MCF 10A (cell line): ENCODE results near the gene KSR1. TPM values are rescaled to one million over a fixed set of nuclear protein-coding genes. Genes with fewer than 3 reads are reported as not detected.

Experiments
- BruUV-seq: library from RNA; stranded (reverse); fragments of 400-500 nt; replicated peaks from 2 replicates; lab custom pipeline; 2021; lab: Mats Ljungman, UMichigan
- CTCF ChIA-PET: fragments of 300-600 bp; sonication (Branson Sonifier 250); formaldehyde crosslinking; extraction: SDS; loops from one replicate; lab custom pipeline; 2021; ENCODE audit warnings: antibody characterized with exemption, inconsistent platforms; lab: Yijun Ruan, JAX
- POLR2A ChIA-PET: fragments of 300-600, 350-650 bp; sonication (Branson Sonifier 250); formaldehyde crosslinking; extraction: SDS; loops from one replicate; lab custom pipeline; 2020; ENCODE audit warnings: antibody characterized with exemption, inconsistent platforms; lab: Yijun Ruan, JAX
- DNase-seq: peaks from one replicate; pipeline ENCODE4 v3.0.0-alpha.2; 2018; ENCODE audit not compliant: unreplicated experiment
- H3K27ac Mint-ChIP-seq: one replicate; pipeline ENCODE4 v1.8.0; 2022; ENCODE audit warnings: mild to moderate bottlenecking, low read depth, mixed read lengths; ENCODE audit not compliant: unreplicated experiment
- H3K27me3 Mint-ChIP-seq: one replicate; pipeline ENCODE4 v1.8.0; 2022; ENCODE audit warnings: mixed read lengths; ENCODE audit not compliant: insufficient read depth, unreplicated experiment
- H3K36me3 Mint-ChIP-seq: one replicate; pipeline ENCODE4 v1.8.0; 2022; ENCODE audit warnings: mild to moderate bottlenecking, moderate library complexity, mixed read lengths; ENCODE audit not compliant: insufficient read depth, unreplicated experiment
- H3K4me1 Mint-ChIP-seq: one replicate; pipeline ENCODE4 v1.8.0; 2022; ENCODE audit warnings: mixed read lengths; ENCODE audit not compliant: insufficient read depth, unreplicated experiment
- H3K4me3 Mint-ChIP-seq: one replicate; pipeline ENCODE4 v1.8.0; 2022; ENCODE audit warnings: mild to moderate bottlenecking, moderate library complexity, mixed read lengths; ENCODE audit not compliant: unreplicated experiment
- H3K9me3 Mint-ChIP-seq: one replicate; pipeline ENCODE4 v1.8.0; 2022; ENCODE audit warnings: mixed read lengths; ENCODE audit not compliant: unreplicated experiment
- intact Hi-C: fragments of 100-400 bp; cut with micrococcal nuclease; formaldehyde crosslinking; loops from 2 replicates; pipeline ENCODE4 v1.14.1; 2022
- total RNA-seq: library from RNA; stranded (reverse); gene quantifications from 2 replicates; pipeline ENCODE4 v1.2.3, GENCODE V29; 2022
- TF ChIP-seq, protein P1 (sequence below): fragments of 200-600 bp; IDR thresholded peaks from one replicate; pipeline ENCODE4 v1.8.0; 2022; ENCODE audit warnings: antibody characterized with exemption, mild to moderate bottlenecking; ENCODE audit not compliant: unreplicated experiment

The KSR1 gene
- total RNA-seq, 1 experiment from 2014 or later: 7.2 TPM

DNA sequence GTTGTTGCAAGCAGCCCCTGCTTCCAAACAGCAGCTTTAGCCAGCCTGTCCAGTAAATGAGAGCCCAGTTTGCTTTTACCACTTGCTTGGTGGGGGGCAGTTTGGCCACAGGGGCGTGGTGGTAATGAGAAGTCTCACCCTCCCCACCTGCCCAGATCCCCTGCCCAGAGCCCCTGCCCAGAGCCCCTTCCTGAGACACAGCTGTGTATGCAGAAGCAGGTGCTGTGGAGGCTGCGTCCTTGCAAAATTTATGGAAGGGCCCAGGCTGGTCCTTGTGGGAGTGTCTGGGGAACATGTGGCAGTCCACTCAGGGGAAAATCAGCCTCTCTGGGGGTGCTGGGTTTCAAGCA lies 147.1 kb downstream of the KSR1 start:
- TF ChIP-seq, protein P1, sequence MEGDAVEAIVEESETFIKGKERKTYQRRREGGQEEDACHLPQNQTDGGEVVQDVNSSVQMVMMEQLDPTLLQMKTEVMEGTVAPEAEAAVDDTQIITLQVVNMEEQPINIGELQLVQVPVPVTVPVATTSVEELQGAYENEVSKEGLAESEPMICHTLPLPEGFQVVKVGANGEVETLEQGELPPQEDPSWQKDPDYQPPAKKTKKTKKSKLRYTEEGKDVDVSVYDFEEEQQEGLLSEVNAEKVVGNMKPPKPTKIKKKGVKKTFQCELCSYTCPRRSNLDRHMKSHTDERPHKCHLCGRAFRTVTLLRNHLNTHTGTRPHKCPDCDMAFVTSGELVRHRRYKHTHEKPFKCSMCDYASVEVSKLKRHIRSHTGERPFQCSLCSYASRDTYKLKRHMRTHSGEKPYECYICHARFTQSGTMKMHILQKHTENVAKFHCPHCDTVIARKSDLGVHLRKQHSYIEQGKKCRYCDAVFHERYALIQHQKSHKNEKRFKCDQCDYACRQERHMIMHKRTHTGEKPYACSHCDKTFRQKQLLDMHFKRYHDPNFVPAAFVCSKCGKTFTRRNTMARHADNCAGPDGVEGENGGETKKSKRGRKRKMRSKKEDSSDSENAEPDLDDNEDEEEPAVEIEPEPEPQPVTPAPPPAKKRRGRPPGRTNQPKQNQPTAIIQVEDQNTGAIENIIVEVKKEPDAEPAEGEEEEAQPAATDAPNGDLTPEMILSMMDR: no peak
- Mint-ChIP-seq H3K4me1 (peaks cover 15% of the 10 kb centered on the region), H3K9me3 (peaks cover 8% of the 10 kb centered on the region), H3K27me3 (no peaks in the 10 kb centered on the region), H3K27ac (no peak overlapping the region), H3K4me3 (no peak overlapping the region), H3K36me3 (no peaks in the 10 kb centered on the region)
- CTCF ChIA-PET: interaction anchor here (0.6 to 26.4 kb wide), 44 partner anchors 10 to 373 kb away, joined by 3 to 580 read pairs (median 5); no protein-coding TSS in a partner anchor
- BruUV-seq: no TSS peak
- intact Hi-C loops: loop anchor here (1.0 kb wide), 2 partner anchors 48 to 153 kb away; no protein-coding TSS in a partner anchor
- no peak for DNase-seq
- POLR2A ChIA-PET: no interaction called here

DNA sequence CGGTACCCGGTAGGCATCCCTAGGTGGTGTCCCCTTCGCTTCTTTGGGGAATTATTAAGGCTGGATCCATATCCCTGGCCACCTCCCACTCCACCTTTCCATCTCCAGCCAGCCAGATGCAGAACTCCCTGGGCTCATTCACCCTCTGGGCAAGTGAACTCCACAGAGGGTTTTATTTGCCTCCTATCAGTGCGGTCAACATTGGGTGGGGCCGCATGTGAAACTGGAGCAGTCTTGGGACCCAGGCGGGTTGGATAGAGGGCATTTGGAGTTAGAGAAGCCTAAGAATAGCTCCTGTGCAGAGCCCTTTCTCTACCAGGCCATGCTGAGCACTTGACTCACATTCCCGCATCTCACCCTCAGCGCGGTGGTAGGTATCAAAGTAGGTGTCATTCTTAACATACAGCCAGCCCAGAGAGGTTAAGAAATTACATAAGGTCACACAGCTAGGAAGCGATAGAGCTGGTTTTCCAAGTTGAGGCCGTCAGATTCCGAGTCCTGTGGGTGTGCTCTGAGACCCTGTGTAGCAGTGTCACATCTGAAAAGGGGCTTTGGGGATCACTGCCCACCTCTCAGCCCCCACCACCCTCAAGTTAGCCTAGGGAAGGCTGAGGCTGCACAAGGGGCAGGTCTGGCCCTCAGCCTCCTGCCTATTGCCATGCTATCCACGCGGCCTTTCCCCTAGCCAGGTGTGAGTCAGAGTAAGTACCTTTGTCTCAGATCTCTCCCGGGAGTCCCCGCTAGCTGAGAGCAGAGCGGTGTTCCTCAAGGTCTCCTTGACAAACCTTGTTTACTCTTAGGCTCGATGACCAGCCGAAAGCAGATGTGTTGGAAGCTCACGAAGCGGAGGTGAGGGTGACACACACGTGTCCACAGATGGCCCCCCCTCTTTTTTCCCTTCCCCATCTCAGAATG lies 147.9 kb downstream of the KSR1 start:
- intact Hi-C loops: loop anchor here (1.0 kb wide), 2 partner anchors 47 to 152 kb away; no protein-coding TSS in a partner anchor
- CTCF ChIA-PET: interaction anchor here (0.7 to 26.4 kb wide), 32 partner anchors 10 to 426 kb away, joined by 3 to 580 read pairs (median 6); no protein-coding TSS in a partner anchor
- DNase-seq: no peak
- BruUV-seq: no TSS peak
- Mint-ChIP-seq H3K9me3 (peaks cover 8% of the 10 kb centered on the region), H3K27ac (no peak overlapping the region), H3K4me1 (peaks cover 15% of the 10 kb centered on the region), H3K4me3 (no peak overlapping the region), H3K27me3 (no peaks in the 10 kb centered on the region), H3K36me3 (no peaks in the 10 kb centered on the region)
- POLR2A ChIA-PET: no interaction called here
- TF ChIP-seq, protein P1: no peak

DNA sequence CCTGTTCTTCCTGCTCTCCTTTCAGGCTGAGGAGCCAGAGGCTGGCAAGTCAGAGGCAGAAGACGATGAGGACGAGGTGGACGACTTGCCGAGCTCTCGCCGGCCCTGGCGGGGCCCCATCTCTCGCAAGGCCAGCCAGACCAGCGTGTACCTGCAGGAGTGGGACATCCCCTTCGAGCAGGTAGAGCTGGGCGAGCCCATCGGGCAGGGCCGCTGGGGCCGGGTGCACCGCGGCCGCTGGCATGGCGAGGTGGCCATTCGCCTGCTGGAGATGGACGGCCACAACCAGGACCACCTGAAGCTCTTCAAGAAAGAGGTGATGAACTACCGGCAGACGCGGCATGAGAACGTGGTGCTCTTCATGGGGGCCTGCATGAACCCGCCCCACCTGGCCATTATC lies 149.2 kb downstream of the KSR1 start:
- Mint-ChIP-seq H3K27ac (no peak overlapping the region), H3K9me3 (peaks cover 8% of the 10 kb centered on the region), H3K4me1 (peaks cover 10% of the 10 kb centered on the region), H3K27me3 (no peaks in the 10 kb centered on the region), H3K36me3 (no peaks in the 10 kb centered on the region), H3K4me3 (no peak overlapping the region)
- TF ChIP-seq, protein P1: no peak
- no TSS peak for BruUV-seq
- intact Hi-C loops: no loop called here
- no peak for DNase-seq
- ChIA-PET POLR2A (interaction anchor here (1.0 kb wide), 1 partner anchor 42 kb away, joined by 3 read pairs; no protein-coding TSS in a partner anchor), CTCF (interaction anchor here (0.8 to 26.4 kb wide), 7 partner anchors 24 to 368 kb away, joined by 3 to 580 read pairs (median 4); no protein-coding TSS in a partner anchor)

GRCh38 chr17:27607521-27608091 lies 151.4 kb downstream of the KSR1 start:
- H3K4me3 Mint-ChIP-seq: no peak overlapping the region
- POLR2A ChIA-PET: no interaction called here
- H3K36me3 Mint-ChIP-seq: no peaks in the 10 kb centered on the region
- intact Hi-C loops: loop anchor here (2.0 kb wide), 1 partner anchor 149 kb away; no protein-coding TSS in a partner anchor
- TF ChIP-seq, protein P1: no peak
- H3K4me1 Mint-ChIP-seq: peaks cover 5% of the 10 kb centered on the region
- no peaks in the 10 kb centered on the region for H3K27me3 Mint-ChIP-seq
- H3K9me3 Mint-ChIP-seq: no peaks in the 10 kb centered on the region
- DNase-seq: no peak
- CTCF ChIA-PET: interaction anchor here (0.7 to 26.4 kb wide), 7 partner anchors 43 to 273 kb away, joined by 3 to 580 read pairs (median 4); no protein-coding TSS in a partner anchor
- no TSS peak for BruUV-seq
- no peak overlapping the region for H3K27ac Mint-ChIP-seq
